Activated CD8-positive, alpha-beta T cell treated with anti-CD3 and anti-CD28 coated beads, Interleukin-2, amount 10 ng/mL, durations not matched to agents 7 days and 5 days (primary cell): ENCODE measurements around the gene DNAH7. TPM values are rescaled to one million over a fixed set of nuclear protein-coding genes. Genes with fewer than 3 reads are reported as not detected.

Experiments
- ATAC-seq: fragments of 150-1000 bp; cut with Tn5 transposase; one replicate; pipeline ENCODE4 v1.10.0; 2021; ENCODE audit warnings: moderate library complexity
- CTCF ChIA-PET: fragments of 350-600 bp; sonication (Branson Sonifier 250); formaldehyde crosslinking; loops from one replicate; lab custom pipeline; 2021; ENCODE audit warnings: antibody characterized with exemption; lab: Charles Lee
- POLR2A ChIA-PET: fragments of 350-600 bp; sonication (Branson Sonifier 250); formaldehyde crosslinking; loops from one replicate; lab custom pipeline; 2021; ENCODE audit warnings: antibody characterized with exemption; lab: Charles Lee
- DNase-seq: peaks from one replicate; pipeline ENCODE4 v3.0.0-alpha.2; 2020
- H3K27ac Mint-ChIP-seq: one replicate; pipeline ENCODE4 v1.8.0; 2021; ENCODE audit warnings: mild to moderate bottlenecking, mixed read lengths
- H3K27me3 Mint-ChIP-seq: one replicate; pipeline ENCODE4 v1.8.0; 2021; ENCODE audit warnings: low read depth, mixed read lengths
- H3K36me3 Mint-ChIP-seq: one replicate; pipeline ENCODE4 v1.8.0; 2021; ENCODE audit warnings: low read depth, mixed read lengths
- H3K4me1 Mint-ChIP-seq: one replicate; pipeline ENCODE4 v1.8.0; 2021; ENCODE audit warnings: low read depth, mixed read lengths
- H3K4me3 Mint-ChIP-seq: one replicate; pipeline ENCODE4 v1.8.0; 2021; ENCODE audit warnings: mild to moderate bottlenecking, mixed read lengths
- H3K9me3 Mint-ChIP-seq: one replicate; pipeline ENCODE4 v1.8.0; 2022; ENCODE audit warnings: mixed read lengths; ENCODE audit not compliant: insufficient read depth
- total RNA-seq, 2 experiments: library from RNA; stranded (reverse); gene quantifications; one replicate each; pipeline ENCODE4 v1.2.3, GENCODE V29; 2021

Gene DNAH7
- total RNA-seq, 2 experiments from 2014 or later = not detected

- ChIA-PET POLR2A (no interaction called here), CTCF (no interaction called here)
- DNase-seq (no peak), ATAC-seq (no peak)
- H3K9me3 Mint-ChIP-seq = no peaks in the 10 kb centered on the region
- H3K27me3 Mint-ChIP-seq = no peaks in the 10 kb centered on the region
- H3K4me1 Mint-ChIP-seq = peaks cover 5% of the 10 kb centered on the region
- H3K4me3 Mint-ChIP-seq = no peak overlapping the region
- no peak overlapping the region for H3K27ac Mint-ChIP-seq
- H3K36me3 Mint-ChIP-seq = no peaks in the 10 kb centered on the region
Measured at GRCh38 chr2:195820373-195820772, 248.3 kb downstream of the DNAH7 start.

GRCh38 chr2:195819276-195819675, 249.4 kb downstream of the DNAH7 start:
- ATAC-seq (no peak), DNase-seq (no peak)
- no peaks in the 10 kb centered on the region for H3K27me3 Mint-ChIP-seq
- POLR2A ChIA-PET = no interaction called here
- no peaks in the 10 kb centered on the region for H3K9me3 Mint-ChIP-seq
- no peaks in the 10 kb centered on the region for H3K36me3 Mint-ChIP-seq
- H3K4me3 Mint-ChIP-seq = no peak overlapping the region
- H3K4me1 Mint-ChIP-seq = peaks cover 5% of the 10 kb centered on the region
- CTCF ChIA-PET = no interaction called here
- no peak overlapping the region for H3K27ac Mint-ChIP-seq

DNA sequence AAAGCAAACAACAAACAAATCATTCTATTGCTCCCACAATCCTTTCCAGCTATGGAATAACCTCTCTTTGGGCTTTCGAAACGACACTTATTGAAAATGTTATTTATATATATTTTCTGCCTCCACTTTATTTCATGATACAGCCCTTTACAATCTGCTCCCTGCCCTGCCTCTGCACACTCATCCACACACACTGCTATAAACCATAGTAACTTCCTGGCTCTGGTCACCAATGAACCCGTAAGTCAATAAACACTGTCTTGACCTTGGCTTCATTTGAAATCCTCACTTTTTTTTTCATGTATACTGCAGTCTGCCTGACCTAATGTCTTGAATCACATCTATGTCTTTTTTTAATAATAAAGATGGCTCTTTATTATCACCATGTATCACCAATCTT, 250.1 kb downstream of the DNAH7 start:
- DNase-seq (no peak), ATAC-seq (no peak)
- H3K4me1 Mint-ChIP-seq = peaks cover 5% of the 10 kb centered on the region
- CTCF ChIA-PET = no interaction called here
- H3K9me3 Mint-ChIP-seq = no peaks in the 10 kb centered on the region
- no peak overlapping the region for H3K4me3 Mint-ChIP-seq
- POLR2A ChIA-PET = no interaction called here
- no peaks in the 10 kb centered on the region for H3K27me3 Mint-ChIP-seq
- no peak overlapping the region for H3K27ac Mint-ChIP-seq
- no peaks in the 10 kb centered on the region for H3K36me3 Mint-ChIP-seq

GRCh38 chr2:195818106-195818505, 250.5 kb downstream of the DNAH7 start:
- ATAC-seq (no peak), DNase-seq (no peak)
- peaks cover 5% of the 10 kb centered on the region for H3K4me1 Mint-ChIP-seq
- no peak overlapping the region for H3K4me3 Mint-ChIP-seq
- H3K9me3 Mint-ChIP-seq = no peaks in the 10 kb centered on the region
- H3K27ac Mint-ChIP-seq = no peak overlapping the region
- H3K27me3 Mint-ChIP-seq = no peaks in the 10 kb centered on the region
- ChIA-PET POLR2A (no interaction called here), CTCF (no interaction called here)
- no peaks in the 10 kb centered on the region for H3K36me3 Mint-ChIP-seq

GRCh38 chr2:195815083-195815482, 253.6 kb downstream of the DNAH7 start:
- no peaks in the 10 kb centered on the region for H3K4me1 Mint-ChIP-seq
- no peaks in the 10 kb centered on the region for H3K9me3 Mint-ChIP-seq
- POLR2A ChIA-PET = no interaction called here
- ATAC-seq (no peak), DNase-seq (no peak)
- H3K36me3 Mint-ChIP-seq = no peaks in the 10 kb centered on the region
- no peak overlapping the region for H3K4me3 Mint-ChIP-seq
- H3K27me3 Mint-ChIP-seq = no peaks in the 10 kb centered on the region
- no peak overlapping the region for H3K27ac Mint-ChIP-seq
- CTCF ChIA-PET = no interaction called here

- ChIA-PET POLR2A (no interaction called here), CTCF (no interaction called here)
- no peak for DNase-seq
- Mint-ChIP-seq H3K27me3 (no peaks in the 10 kb centered on the region), H3K36me3 (no peaks in the 10 kb centered on the region), H3K27ac (no peak overlapping the region), H3K4me3 (no peak overlapping the region), H3K4me1 (no peaks in the 10 kb centered on the region), H3K9me3 (no peaks in the 10 kb centered on the region)
- no peak for ATAC-seq
Measured at GRCh38 chr2:195813421-195813820, 255.2 kb downstream of the DNAH7 start.

DNA sequence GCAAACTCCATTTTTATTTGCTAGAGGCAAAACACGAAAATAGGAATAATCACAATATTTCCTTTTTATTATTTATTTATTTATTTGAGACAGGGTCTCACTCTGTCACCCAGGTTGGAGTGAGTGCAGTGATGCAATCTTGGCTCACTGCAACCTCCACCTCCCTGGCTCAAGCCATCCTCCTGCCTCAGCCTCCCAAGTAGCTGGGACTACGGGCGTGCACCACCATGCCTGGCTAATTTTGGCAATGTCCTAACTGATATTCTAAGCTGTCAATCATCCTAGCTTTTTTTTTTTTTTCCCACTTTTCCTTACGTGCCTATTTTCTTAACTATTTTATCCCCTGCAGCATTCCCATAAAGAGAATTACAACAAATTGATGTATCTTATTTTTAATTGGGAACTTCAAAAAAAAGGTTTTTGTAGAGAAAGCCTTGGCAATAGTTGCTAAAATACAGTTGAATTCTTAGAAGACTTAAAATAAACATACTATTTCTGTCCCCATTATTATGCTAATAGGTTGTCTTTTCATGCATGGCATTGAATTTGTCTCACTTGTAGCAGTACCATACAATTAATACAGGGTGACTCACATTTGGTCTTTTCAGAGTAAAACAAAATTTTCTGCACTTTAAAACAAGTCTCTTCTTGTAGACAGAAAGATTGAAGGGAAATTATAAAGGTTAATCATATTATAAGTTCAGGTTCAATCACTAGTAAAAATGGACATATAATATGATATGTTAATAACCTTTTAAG, 258.1 kb downstream of the DNAH7 start:
- no peak for DNase-seq

GRCh38 chr2:195808189-195808588, 260.4 kb downstream of the DNAH7 start:
- CTCF ChIA-PET = no interaction called here
- Mint-ChIP-seq H3K36me3 (no peaks in the 10 kb centered on the region), H3K27ac (no peak overlapping the region), H3K4me3 (no peak overlapping the region), H3K4me1 (no peaks in the 10 kb centered on the region), H3K9me3 (no peaks in the 10 kb centered on the region), H3K27me3 (no peaks in the 10 kb centered on the region)
- DNase-seq (no peak), ATAC-seq (no peak)
- POLR2A ChIA-PET = no interaction called here

More for the DNA sequence above, 258.1 kb downstream of the DNAH7 start:
- ATAC-seq = no peak
- Mint-ChIP-seq H3K36me3 (no peaks in the 10 kb centered on the region), H3K4me1 (no peaks in the 10 kb centered on the region), H3K27me3 (no peaks in the 10 kb centered on the region), H3K27ac (no peak overlapping the region), H3K4me3 (no peak overlapping the region), H3K9me3 (no peaks in the 10 kb centered on the region)
- ChIA-PET POLR2A (no interaction called here), CTCF (no interaction called here)

- ATAC-seq (no peak), DNase-seq (no peak)
- Mint-ChIP-seq H3K27ac (no peak overlapping the region), H3K36me3 (no peaks in the 10 kb centered on the region), H3K4me3 (no peak overlapping the region), H3K9me3 (no peaks in the 10 kb centered on the region), H3K4me1 (no peaks in the 10 kb centered on the region), H3K27me3 (no peaks in the 10 kb centered on the region)
- CTCF ChIA-PET = interaction anchor here (0.7 kb wide), 1 partner anchor 16 kb away, joined by 3 read pairs; no protein-coding TSS in a partner anchor
- POLR2A ChIA-PET = no interaction called here
Measured at GRCh38 chr2:195805283-195805976, 263.2 kb downstream of the DNAH7 start.

DNA sequence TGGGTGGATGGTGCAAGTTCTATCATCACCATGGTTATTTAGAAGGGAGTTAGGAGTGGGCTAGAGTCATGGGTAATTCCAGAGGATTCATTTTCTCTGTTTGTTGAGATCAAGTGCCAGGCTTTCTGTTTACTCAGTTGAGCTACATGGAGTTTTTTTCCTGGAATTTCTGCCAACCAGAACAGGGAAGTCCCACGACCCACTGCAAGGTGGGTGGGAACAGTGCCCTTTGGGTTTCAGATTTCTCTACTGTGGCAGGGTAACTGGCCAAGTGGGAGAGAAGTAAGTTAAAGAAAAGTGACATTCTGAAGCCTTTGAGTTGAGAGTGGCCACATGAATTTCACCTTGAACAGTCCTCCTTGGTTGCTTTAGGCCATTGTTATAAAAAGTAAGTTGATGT, 272.8 kb downstream of the DNAH7 start:
- Mint-ChIP-seq H3K36me3 (no peaks in the 10 kb centered on the region), H3K27ac (no peak overlapping the region), H3K4me3 (no peak overlapping the region), H3K9me3 (no peaks in the 10 kb centered on the region), H3K4me1 (no peaks in the 10 kb centered on the region), H3K27me3 (no peaks in the 10 kb centered on the region)
- ChIA-PET POLR2A (no interaction called here), CTCF (no interaction called here)
- DNase-seq (no peak), ATAC-seq (no peak)

DNA sequence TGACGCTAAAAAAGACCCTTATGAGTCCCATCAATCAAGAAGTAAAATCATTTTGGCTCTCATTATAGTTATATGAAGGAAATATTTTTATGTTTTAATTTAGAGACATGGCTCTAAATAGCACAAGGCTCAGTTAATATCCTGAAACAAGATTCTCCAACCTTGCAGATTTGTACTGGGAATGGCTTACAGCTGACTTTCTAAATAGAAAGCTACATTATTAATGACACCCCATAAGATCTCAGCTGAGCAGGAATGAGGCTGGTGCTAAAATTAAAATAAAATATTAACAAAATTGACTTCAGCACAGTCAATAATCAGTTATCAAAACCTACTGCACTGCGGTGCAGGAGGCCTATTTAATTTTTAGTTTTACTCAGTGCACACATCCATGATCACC, 274.8 kb downstream of the DNAH7 start:
- no peak for ATAC-seq
- ChIA-PET POLR2A (no interaction called here), CTCF (no interaction called here)
- Mint-ChIP-seq H3K36me3 (no peaks in the 10 kb centered on the region), H3K9me3 (no peaks in the 10 kb centered on the region), H3K4me1 (no peaks in the 10 kb centered on the region), H3K27me3 (no peaks in the 10 kb centered on the region), H3K27ac (no peak overlapping the region), H3K4me3 (no peak overlapping the region)
- DNase-seq = no peak

GRCh38 chr2:195782156-195782555, 286.5 kb downstream of the DNAH7 start:
- CTCF ChIA-PET = interaction anchor here (0.7 kb wide), 1 partner anchor 448 kb away, joined by 3 read pairs; no protein-coding TSS in a partner anchor
- Mint-ChIP-seq H3K9me3 (no peaks in the 10 kb centered on the region), H3K27me3 (no peaks in the 10 kb centered on the region), H3K4me3 (no peak overlapping the region), H3K27ac (no peak overlapping the region), H3K4me1 (no peaks in the 10 kb centered on the region), H3K36me3 (no peaks in the 10 kb centered on the region)
- ATAC-seq (no peak), DNase-seq (no peak)
- POLR2A ChIA-PET = no interaction called here
